Measurements from ENCODE around the gene IL17RB. TPM values are rescaled to one million over a fixed set of nuclear protein-coding genes. Genes with fewer than 3 reads are reported as not detected.

IL17RB gene
- polyA plus RNA-seq, 3 donors: 0.13 TPM; not detected in 2

DNA sequence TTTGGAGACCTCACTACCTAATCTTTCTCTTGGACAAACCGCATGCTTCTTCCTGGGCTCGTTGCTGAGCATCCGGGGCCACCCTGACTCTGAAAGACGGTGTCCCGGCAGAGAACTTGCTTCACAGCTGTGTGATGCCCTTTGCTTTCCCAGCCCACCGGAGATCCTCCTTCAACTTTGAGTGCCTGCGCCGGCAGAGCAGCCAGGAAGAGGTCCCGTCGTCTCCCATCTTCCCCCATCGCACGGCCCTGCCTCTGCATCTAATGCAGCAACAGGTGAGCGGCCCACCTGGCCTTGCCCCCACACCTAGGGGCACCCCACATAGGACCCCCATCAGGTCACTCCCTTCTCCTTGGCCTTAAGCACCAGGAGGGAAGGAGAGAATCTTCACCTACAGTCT lies 37.9 kb upstream of the IL17RB start:
- TF ChIP-seq, protein P1, sequence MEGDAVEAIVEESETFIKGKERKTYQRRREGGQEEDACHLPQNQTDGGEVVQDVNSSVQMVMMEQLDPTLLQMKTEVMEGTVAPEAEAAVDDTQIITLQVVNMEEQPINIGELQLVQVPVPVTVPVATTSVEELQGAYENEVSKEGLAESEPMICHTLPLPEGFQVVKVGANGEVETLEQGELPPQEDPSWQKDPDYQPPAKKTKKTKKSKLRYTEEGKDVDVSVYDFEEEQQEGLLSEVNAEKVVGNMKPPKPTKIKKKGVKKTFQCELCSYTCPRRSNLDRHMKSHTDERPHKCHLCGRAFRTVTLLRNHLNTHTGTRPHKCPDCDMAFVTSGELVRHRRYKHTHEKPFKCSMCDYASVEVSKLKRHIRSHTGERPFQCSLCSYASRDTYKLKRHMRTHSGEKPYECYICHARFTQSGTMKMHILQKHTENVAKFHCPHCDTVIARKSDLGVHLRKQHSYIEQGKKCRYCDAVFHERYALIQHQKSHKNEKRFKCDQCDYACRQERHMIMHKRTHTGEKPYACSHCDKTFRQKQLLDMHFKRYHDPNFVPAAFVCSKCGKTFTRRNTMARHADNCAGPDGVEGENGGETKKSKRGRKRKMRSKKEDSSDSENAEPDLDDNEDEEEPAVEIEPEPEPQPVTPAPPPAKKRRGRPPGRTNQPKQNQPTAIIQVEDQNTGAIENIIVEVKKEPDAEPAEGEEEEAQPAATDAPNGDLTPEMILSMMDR (IDR thresholded peaks at IDR 0.05): no peak
- no peaks in the 10 kb centered on the region for H3K27me3 ChIP-seq (ENCODE audit: control insufficient read depth in 2 of 2, insufficient read depth in 2 of 2, low read length in 2 of 2)
- H3K27ac Mint-ChIP-seq: no peak overlapping the region
- no peaks in the 10 kb centered on the region for H3K36me3 ChIP-seq (replicated peaks in 1 of 2; ENCODE audit: control insufficient read depth in 1 of 2, insufficient read depth in 2 of 2, low read length in 2 of 2)
- H3K4me2 ChIP-seq (replicated peaks; ENCODE audit: extremely low read depth, low read length, poor library complexity, severe bottlenecking): no peak overlapping the region
- H3K4me1 ChIP-seq (ENCODE audit: control insufficient read depth in 1 of 2, insufficient read depth in 2 of 2, low read length in 2 of 2): no peaks in the 10 kb centered on the region
- no peaks in the 10 kb centered on the region for H3K9me3 Mint-ChIP-seq
- H4K20me1 ChIP-seq (ENCODE audit: insufficient read depth, low read length): no peaks in the 10 kb centered on the region
- H3K9me3 ChIP-seq (replicated peaks in 1 of 2; ENCODE audit: control insufficient read depth in 1 of 2, insufficient read depth in 1 of 2, low read length in 2 of 2): no peaks in the 10 kb centered on the region
- H3K4me3 ChIP-seq (replicated peaks in 1 of 3; ENCODE audit: low read depth in 2 of 3, low read length in 3 of 3): no peak overlapping the region
- no peak overlapping the region for H3K9ac ChIP-seq (ENCODE audit: insufficient read depth, low read length, poor library complexity, severe bottlenecking)
- DNase-seq: no peak
- H3K4me3 Mint-ChIP-seq: no peak overlapping the region
- H3K4me1 Mint-ChIP-seq: no peaks in the 10 kb centered on the region
- no peak overlapping the region for H2AFZ ChIP-seq (ENCODE audit: insufficient read depth, low read depth, low read length, poor library complexity, severe bottlenecking)
- H3K27ac ChIP-seq (ENCODE audit: low read depth in 1 of 2, low read length in 2 of 2): no peak overlapping the region
- intact Hi-C loops (cut with micrococcal nuclease): no loop called here
- 95% methylated on average over 13 of the region's 13 CpGs for WGBS (ENCODE audit: insufficient coverage)
- peaks cover 2 to 12% (median 8%) of the 10 kb centered on the region in 3 donors for H3K27me3 Mint-ChIP-seq (ENCODE audit: low read depth in 3 of 3)
- H3K79me2 ChIP-seq (ENCODE audit: insufficient read depth, low read length): no peaks in the 10 kb centered on the region
- no peaks in the 10 kb centered on the region for H3K36me3 Mint-ChIP-seq

DNA sequence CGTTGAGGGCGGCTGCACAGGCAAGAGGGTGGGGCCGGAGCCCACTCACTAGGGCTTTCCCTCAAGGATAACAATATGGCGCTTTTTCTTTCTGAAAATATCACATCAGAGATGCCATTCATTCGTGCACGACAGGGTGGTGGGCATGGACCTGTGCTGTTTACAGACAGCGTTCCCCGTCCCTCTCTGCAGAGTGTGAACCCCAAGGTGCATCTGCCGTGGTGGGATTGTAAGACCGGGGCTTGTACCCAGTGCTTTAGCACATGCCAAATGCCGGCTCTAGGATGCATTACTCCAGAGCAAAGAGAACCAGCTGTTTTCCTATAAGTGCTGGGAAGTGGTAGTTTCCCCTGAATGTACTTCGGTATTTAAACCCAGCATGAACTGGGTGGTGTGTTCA lies 37.1 kb upstream of the IL17RB start:
- Mint-ChIP-seq H3K36me3 (no peaks in the 10 kb centered on the region), H3K27me3 (ENCODE audit: low read depth in 3 of 3) (peaks cover 2 to 12% (median 6%) of the 10 kb centered on the region in 3 donors), H3K4me3 (no peak overlapping the region), H3K27ac (no peak overlapping the region), H3K4me1 (no peaks in the 10 kb centered on the region), H3K9me3 (no peaks in the 10 kb centered on the region)
- no peaks in the 10 kb centered on the region for H3K9me3 ChIP-seq (replicated peaks in 1 of 2; ENCODE audit: control insufficient read depth in 1 of 2, insufficient read depth in 1 of 2, low read length in 2 of 2)
- no peak overlapping the region for H3K9ac ChIP-seq (ENCODE audit: insufficient read depth, low read length, poor library complexity, severe bottlenecking)
- H3K27ac ChIP-seq (ENCODE audit: low read depth in 1 of 2, low read length in 2 of 2): no peak overlapping the region
- intact Hi-C loops (cut with micrococcal nuclease): no loop called here
- no peaks in the 10 kb centered on the region for H4K20me1 ChIP-seq (ENCODE audit: insufficient read depth, low read length)
- 96% methylated on average over 5 of the region's 12 CpGs for WGBS (ENCODE audit: insufficient coverage)
- H3K4me1 ChIP-seq (ENCODE audit: control insufficient read depth in 1 of 2, insufficient read depth in 2 of 2, low read length in 2 of 2): no peaks in the 10 kb centered on the region
- H3K4me3 ChIP-seq (replicated peaks in 1 of 3; ENCODE audit: low read depth in 2 of 3, low read length in 3 of 3): no peak overlapping the region
- DNase-seq: no peak
- H3K4me2 ChIP-seq (replicated peaks; ENCODE audit: extremely low read depth, low read length, poor library complexity, severe bottlenecking): no peak overlapping the region
- H3K79me2 ChIP-seq (ENCODE audit: insufficient read depth, low read length): no peaks in the 10 kb centered on the region
- H3K27me3 ChIP-seq (ENCODE audit: control insufficient read depth in 2 of 2, insufficient read depth in 2 of 2, low read length in 2 of 2): no peaks in the 10 kb centered on the region
- no peak overlapping the region for H2AFZ ChIP-seq (ENCODE audit: insufficient read depth, low read depth, low read length, poor library complexity, severe bottlenecking)
- TF ChIP-seq, protein P1 (IDR thresholded peaks at IDR 0.05): no peak
- H3K36me3 ChIP-seq (replicated peaks in 1 of 2; ENCODE audit: control insufficient read depth in 1 of 2, insufficient read depth in 2 of 2, low read length in 2 of 2): no peaks in the 10 kb centered on the region
